ENCODE measurements around the gene GLIPR1L1.

DNA sequence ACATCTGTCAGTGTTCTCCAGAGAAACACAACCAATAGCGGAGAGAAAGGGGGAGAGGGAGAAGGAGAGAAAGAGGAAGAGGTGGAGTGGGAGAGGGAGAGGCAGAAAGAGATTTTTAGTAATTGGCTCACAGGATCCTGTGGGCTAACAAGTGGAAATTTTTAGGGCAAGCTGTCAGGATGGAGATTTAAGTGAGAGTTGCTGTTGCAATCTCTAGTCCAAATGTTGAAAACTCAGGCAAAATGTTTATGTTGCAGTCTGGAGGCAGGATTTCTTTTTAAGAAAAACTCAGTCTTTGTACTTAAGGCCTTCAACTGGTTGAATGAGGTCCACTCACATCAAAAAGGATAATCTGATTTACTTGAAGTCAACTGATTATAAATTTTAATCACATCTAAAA lies 43.9 kb downstream of the GLIPR1L1 start:
- TF ChIP-seq KLF16 (tag by site-specific recombination; IDR thresholded peaks at IDR 0.05) (no peak), YY1 (tag by site-specific recombination; IDR thresholded peaks at IDR 0.05) (no peak), CTCF (tag by site-specific recombination; IDR thresholded peaks at IDR 0.05) (no peak), ZNF133 (tag by site-specific recombination; IDR thresholded peaks at IDR 0.05) (no peak), ZNF660 (tag by site-specific recombination; IDR thresholded peaks at IDR 0.05) (no peak), ZBTB26 (tag by site-specific recombination; optimal IDR thresholded peaks at IDR 0.05) (no peak), ZNF121 (tag by site-specific recombination; IDR thresholded peaks at IDR 0.05) (no peak)
- TF ChIP-seq, protein P1, sequence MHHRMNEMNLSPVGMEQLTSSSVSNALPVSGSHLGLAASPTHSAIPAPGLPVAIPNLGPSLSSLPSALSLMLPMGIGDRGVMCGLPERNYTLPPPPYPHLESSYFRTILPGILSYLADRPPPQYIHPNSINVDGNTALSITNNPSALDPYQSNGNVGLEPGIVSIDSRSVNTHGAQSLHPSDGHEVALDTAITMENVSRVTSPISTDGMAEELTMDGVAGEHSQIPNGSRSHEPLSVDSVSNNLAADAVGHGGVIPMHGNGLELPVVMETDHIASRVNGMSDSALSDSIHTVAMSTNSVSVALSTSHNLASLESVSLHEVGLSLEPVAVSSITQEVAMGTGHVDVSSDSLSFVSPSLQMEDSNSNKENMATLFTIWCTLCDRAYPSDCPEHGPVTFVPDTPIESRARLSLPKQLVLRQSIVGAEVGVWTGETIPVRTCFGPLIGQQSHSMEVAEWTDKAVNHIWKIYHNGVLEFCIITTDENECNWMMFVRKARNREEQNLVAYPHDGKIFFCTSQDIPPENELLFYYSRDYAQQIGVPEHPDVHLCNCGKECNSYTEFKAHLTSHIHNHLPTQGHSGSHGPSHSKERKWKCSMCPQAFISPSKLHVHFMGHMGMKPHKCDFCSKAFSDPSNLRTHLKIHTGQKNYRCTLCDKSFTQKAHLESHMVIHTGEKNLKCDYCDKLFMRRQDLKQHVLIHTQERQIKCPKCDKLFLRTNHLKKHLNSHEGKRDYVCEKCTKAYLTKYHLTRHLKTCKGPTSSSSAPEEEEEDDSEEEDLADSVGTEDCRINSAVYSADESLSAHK (tag by site-specific recombination; IDR thresholded peaks at IDR 0.05), result no peak
- TF ChIP-seq, protein P2, sequence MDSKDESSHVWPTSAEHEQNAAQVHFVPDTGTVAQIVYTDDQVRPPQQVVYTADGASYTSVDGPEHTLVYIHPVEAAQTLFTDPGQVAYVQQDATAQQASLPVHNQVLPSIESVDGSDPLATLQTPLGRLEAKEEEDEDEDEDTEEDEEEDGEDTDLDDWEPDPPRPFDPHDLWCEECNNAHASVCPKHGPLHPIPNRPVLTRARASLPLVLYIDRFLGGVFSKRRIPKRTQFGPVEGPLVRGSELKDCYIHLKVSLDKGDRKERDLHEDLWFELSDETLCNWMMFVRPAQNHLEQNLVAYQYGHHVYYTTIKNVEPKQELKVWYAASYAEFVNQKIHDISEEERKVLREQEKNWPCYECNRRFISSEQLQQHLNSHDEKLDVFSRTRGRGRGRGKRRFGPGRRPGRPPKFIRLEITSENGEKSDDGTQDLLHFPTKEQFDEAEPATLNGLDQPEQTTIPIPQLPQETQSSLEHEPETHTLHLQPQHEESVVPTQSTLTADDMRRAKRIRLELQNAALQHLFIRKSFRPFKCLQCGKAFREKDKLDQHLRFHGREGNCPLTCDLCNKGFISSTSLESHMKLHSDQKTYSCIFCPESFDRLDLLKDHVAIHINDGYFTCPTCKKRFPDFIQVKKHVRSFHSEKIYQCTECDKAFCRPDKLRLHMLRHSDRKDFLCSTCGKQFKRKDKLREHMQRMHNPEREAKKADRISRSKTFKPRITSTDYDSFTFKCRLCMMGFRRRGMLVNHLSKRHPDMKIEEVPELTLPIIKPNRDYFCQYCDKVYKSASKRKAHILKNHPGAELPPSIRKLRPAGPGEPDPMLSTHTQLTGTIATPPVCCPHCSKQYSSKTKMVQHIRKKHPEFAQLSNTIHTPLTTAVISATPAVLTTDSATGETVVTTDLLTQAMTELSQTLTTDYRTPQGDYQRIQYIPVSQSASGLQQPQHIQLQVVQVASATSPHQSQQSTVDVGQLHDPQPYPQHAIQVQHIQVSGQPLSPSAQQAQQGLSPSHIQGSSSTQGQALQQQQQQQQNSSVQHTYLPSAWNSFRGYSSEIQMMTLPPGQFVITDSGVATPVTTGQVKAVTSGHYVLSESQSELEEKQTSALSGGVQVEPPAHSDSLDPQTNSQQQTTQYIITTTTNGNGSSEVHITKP (tag by site-specific recombination; IDR thresholded peaks at IDR 0.05), result no peak
